IPS-15b (cell line): Measurements from ENCODE around the gene CDK5R1.
"Not testable (repeated sequence)": the region's sequence is repeated elsewhere in the genome, so short reads cannot be mapped to it uniquely, and the experiment has no call there.

Experiments used
- H3K27me3 ChIP-seq: one replicate; pipeline ENCODE4 v1.6.1; 2013; ENCODE audit warnings: low read length; ENCODE audit not compliant: control insufficient read depth, insufficient read depth
- H3K36me3 ChIP-seq: one replicate; pipeline ENCODE4 v1.6.1; 2013; ENCODE audit warnings: low read length; ENCODE audit not compliant: control insufficient read depth, insufficient read depth
- H3K4me1 ChIP-seq: one replicate; pipeline ENCODE4 v1.6.1; 2013; ENCODE audit warnings: mild to moderate bottlenecking, low read length; ENCODE audit not compliant: control insufficient read depth, insufficient read depth
- H3K4me3 ChIP-seq: one replicate; pipeline ENCODE4 v1.5.1; 2013; ENCODE audit warnings: low read depth, low read length
- H3K9ac ChIP-seq: one replicate; pipeline ENCODE4 v1.6.1; 2013; ENCODE audit warnings: low read depth, mild to moderate bottlenecking, low read length
- H3K9me3 ChIP-seq: one replicate; pipeline ENCODE4 v1.6.1; 2013; ENCODE audit warnings: mild to moderate bottlenecking, low read length; ENCODE audit not compliant: control insufficient read depth, insufficient read depth

Gene CDK5R1

DNA sequence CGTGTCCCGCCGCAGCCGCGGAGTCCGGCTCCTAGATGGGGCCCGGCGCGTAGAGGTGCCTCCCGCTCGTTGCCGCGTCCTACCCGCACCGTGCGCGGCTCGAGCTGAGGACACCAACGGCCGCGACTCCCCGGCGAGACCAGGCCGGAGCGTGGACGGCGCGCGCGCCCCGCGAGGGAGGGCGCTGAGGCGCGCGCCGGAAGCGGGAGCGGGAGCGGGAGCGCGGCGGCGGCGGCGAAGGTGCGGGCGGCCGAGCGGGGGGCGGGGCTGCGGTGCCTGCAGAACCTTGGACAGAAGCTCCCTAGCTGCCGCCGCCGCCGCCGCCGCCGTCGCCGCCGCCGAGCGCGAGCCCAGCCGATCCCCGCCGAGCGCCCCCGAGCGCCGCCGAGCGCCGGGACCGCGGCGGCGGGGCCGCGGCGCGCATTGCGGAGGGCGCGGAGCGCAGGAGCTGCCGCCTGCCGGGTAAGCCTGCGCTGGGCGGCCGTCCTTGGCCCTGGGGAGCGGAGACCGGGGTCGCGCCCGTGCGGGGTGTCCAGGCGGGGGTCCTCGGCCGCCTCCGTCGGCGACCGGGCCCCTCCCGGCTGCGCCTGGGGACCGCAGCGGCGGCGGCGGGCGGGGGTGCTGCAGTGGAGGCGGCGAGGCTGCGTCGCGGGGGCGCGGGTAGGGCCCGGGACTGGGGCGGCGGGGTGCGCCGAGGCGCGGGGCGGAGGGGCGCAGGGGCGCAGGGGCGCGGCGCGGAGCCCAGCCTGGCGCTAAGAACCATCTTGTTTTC, at the start of gene CDK5R1:
TSS of gene CDK5R1 (plus strand) at position 293 of the 772 bp plus-strand sequence. CDS start 628 bp downstream, outside the sequence.
- peaks cover 17% of the 10 kb centered on the region for H3K4me1 ChIP-seq
- no peaks in the 10 kb centered on the region for H3K9me3 ChIP-seq
- H3K27me3 ChIP-seq: no peaks in the 10 kb centered on the region
- peak within 1 kb of the TSS; percentile 65 for H3K9ac ChIP-seq
- H3K36me3 ChIP-seq: peaks cover 14% of the 10 kb centered on the region
- peak within 1 kb of the TSS; percentile 82 for H3K4me3 ChIP-seq

DNA sequence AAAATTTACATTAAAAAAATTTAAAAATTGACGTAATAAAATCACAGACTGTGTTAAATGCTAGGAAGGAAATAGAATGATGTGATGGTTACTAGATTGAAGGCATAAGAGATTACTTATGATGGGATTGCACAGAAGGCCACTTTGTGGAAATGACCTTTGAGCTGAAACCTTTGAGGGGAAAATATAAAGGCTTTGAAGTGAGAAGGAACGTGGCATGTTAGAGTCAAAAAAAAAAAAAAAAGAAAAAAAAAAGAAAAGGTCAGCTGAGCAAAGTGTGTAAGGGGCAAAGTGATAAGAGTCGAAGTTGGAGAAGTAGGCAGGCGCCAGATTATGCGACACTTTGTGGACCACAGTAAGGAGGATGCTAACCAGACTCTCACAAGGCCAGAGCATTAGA, 46.1 kb upstream of the CDK5R1 start:
- H3K36me3 ChIP-seq: no peaks in the 10 kb centered on the region
- H3K9ac ChIP-seq: no peak overlapping the region
- H3K4me3 ChIP-seq: no peak overlapping the region
- H3K9me3 ChIP-seq: no peaks in the 10 kb centered on the region
- peaks cover 2% of the 10 kb centered on the region for H3K4me1 ChIP-seq
- peaks cover 7% of the 10 kb centered on the region for H3K27me3 ChIP-seq

GRCh38 chr17:32441886-32442285, 44.9 kb upstream of the CDK5R1 start:
- Histone ChIP-seq H3K9me3 (no peaks in the 10 kb centered on the region), H3K9ac (no peak overlapping the region), H3K36me3 (no peaks in the 10 kb centered on the region), H3K4me1 (peaks cover 2% of the 10 kb centered on the region), H3K27me3 (peaks cover 7% of the 10 kb centered on the region), H3K4me3 (no peak overlapping the region)

- Histone ChIP-seq H3K9ac (no peak overlapping the region), H3K4me3 (peak overlapping the region; percentile 70), H3K27me3 (peaks cover 7% of the 10 kb centered on the region), H3K4me1 (peaks cover 2% of the 10 kb centered on the region), H3K9me3 (no peaks in the 10 kb centered on the region), H3K36me3 (peaks cover 3% of the 10 kb centered on the region)
Measured at GRCh38 chr17:32443827-32444300, 42.9 kb upstream of the CDK5R1 start.

GRCh38 chr17:32444301-32445073, 42.3 kb upstream of the CDK5R1 start, which contains the start of gene PSMD11:
PSMD11 (plus strand) TSS chr17:32444510; CDS start chr17:32444524, 14 bp downstream.
- H3K9ac ChIP-seq: peak within 1 kb of the TSS; percentile 72
- H3K27me3 ChIP-seq: peaks cover 7% of the 10 kb centered on the region
- no peaks in the 10 kb centered on the region for H3K9me3 ChIP-seq
- peaks cover 3% of the 10 kb centered on the region for H3K36me3 ChIP-seq
- H3K4me3 ChIP-seq: peak within 1 kb of the TSS; percentile 87
- H3K4me1 ChIP-seq: peaks cover 2% of the 10 kb centered on the region

GRCh38 chr17:32445074-32445415, 41.7 kb upstream of the CDK5R1 start:
- H3K4me1 ChIP-seq: peaks cover 2% of the 10 kb centered on the region
- peaks cover 7% of the 10 kb centered on the region for H3K27me3 ChIP-seq
- peak overlapping the region; percentile 87 for H3K4me3 ChIP-seq
- no peaks in the 10 kb centered on the region for H3K9me3 ChIP-seq
- H3K36me3 ChIP-seq: peaks cover 5% of the 10 kb centered on the region
- peak overlapping the region; percentile 72 for H3K9ac ChIP-seq

- peaks cover 2% of the 10 kb centered on the region for H3K4me1 ChIP-seq
- peaks cover 7% of the 10 kb centered on the region for H3K36me3 ChIP-seq
- peak overlapping the region; percentile 87 for H3K4me3 ChIP-seq
- H3K9me3 ChIP-seq: no peaks in the 10 kb centered on the region
- peak overlapping the region; percentile 72 for H3K9ac ChIP-seq
- peaks cover 7% of the 10 kb centered on the region for H3K27me3 ChIP-seq
Measured at GRCh38 chr17:32445497-32445896, 41.3 kb upstream of the CDK5R1 start.

DNA sequence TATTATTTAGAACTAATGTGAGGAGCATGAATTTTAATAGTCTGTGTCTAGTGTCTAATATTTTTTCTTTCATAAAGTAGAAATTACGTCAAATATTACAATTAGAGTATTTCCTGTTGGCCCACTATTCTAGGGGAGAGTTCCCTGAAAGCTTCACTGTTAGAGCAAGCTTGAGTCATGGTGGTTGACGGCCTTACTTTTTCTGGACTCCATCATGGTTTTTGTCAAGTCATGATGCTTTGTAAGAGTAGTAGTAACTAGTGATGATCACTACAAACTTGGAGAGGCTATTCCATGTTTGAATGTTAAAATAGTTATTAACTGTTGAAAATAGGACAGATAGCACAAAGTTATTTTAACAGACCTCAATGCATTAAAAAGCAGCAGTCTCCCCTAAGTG, 40.8 kb upstream of the CDK5R1 start:
- no peak overlapping the region for H3K9ac ChIP-seq
- H3K9me3 ChIP-seq: no peaks in the 10 kb centered on the region
- peaks cover 10% of the 10 kb centered on the region for H3K36me3 ChIP-seq
- peaks cover 7% of the 10 kb centered on the region for H3K27me3 ChIP-seq
- H3K4me1 ChIP-seq: peaks cover 2% of the 10 kb centered on the region
- peak overlapping the region; percentile 87 for H3K4me3 ChIP-seq

DNA sequence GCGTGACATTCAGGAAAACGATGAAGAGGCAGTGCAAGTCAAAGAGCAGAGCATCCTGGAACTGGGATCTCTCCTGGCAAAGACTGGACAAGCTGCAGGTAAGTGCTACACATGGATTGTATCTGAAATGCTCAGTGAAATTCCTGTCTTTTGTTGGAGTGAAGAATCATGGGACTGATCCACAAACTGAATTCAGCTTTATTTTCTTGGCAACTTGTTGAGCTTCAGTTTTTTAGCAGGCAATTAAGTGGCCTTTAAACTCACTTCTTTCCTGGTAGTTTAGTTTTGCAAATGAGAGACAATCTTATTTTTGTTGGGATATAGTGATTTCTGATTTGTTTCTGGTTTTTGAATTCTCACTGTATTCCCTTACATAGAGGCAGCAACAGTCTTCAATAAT, 39.8 kb upstream of the CDK5R1 start:
- H3K4me1 ChIP-seq: peaks cover 2% of the 10 kb centered on the region
- H3K4me3 ChIP-seq: no peak overlapping the region
- H3K9me3 ChIP-seq: no peaks in the 10 kb centered on the region
- H3K36me3 ChIP-seq: peaks cover 10% of the 10 kb centered on the region
- H3K9ac ChIP-seq: no peak overlapping the region
- peaks cover 7% of the 10 kb centered on the region for H3K27me3 ChIP-seq

GRCh38 chr17:32449963-32450362, 36.8 kb upstream of the CDK5R1 start:
- peaks cover 2% of the 10 kb centered on the region for H3K4me1 ChIP-seq
- peaks cover 20% of the 10 kb centered on the region for H3K36me3 ChIP-seq
- no peaks in the 10 kb centered on the region for H3K27me3 ChIP-seq

GRCh38 chr17:32450379-32450778, 36.4 kb upstream of the CDK5R1 start:
- peaks cover 24% of the 10 kb centered on the region for H3K36me3 ChIP-seq
- H3K27me3 ChIP-seq, H3K9ac ChIP-seq, H3K9me3 ChIP-seq, H3K4me3 ChIP-seq, H3K4me1 ChIP-seq: not testable (repeated sequence)

More at GRCh38 chr17:32449963-32450362, 36.8 kb upstream of the CDK5R1 start:
- no peaks in the 10 kb centered on the region for H3K9me3 ChIP-seq
- H3K9ac ChIP-seq: no peak overlapping the region
- no peak overlapping the region for H3K4me3 ChIP-seq
